Mucosa of stomach (tissue), 1 donor: Measurements from ENCODE around the gene WWTR1.

Source experiments
- H3K27me3 ChIP-seq: one replicate; pipeline ENCODE4 v1.7.0; 2013; ENCODE audit warnings: mild to moderate bottlenecking, low read length; ENCODE audit not compliant: control insufficient read depth, insufficient read depth
- H3K36me3 ChIP-seq: one replicate; pipeline ENCODE4 v1.7.0; 2013; ENCODE audit warnings: low read length; ENCODE audit not compliant: control insufficient read depth, insufficient read depth
- H3K4me1 ChIP-seq: one replicate; pipeline ENCODE4 v1.7.0; 2013; ENCODE audit warnings: mild to moderate bottlenecking, low read length; ENCODE audit not compliant: control insufficient read depth, insufficient read depth
- H3K4me3 ChIP-seq: one replicate; pipeline ENCODE4 v1.7.0; 2013; ENCODE audit warnings: low read length
- H3K9ac ChIP-seq: one replicate; pipeline ENCODE4 v1.7.0; 2013; ENCODE audit warnings: mild to moderate bottlenecking, low read length, moderate library complexity
- H3K9me3 ChIP-seq: one replicate; pipeline ENCODE4 v1.7.0; 2013; ENCODE audit warnings: mild to moderate bottlenecking, low read length, moderate library complexity; ENCODE audit not compliant: control insufficient read depth
- donor health status: Pancreatic carcinoma.

Gene WWTR1

DNA sequence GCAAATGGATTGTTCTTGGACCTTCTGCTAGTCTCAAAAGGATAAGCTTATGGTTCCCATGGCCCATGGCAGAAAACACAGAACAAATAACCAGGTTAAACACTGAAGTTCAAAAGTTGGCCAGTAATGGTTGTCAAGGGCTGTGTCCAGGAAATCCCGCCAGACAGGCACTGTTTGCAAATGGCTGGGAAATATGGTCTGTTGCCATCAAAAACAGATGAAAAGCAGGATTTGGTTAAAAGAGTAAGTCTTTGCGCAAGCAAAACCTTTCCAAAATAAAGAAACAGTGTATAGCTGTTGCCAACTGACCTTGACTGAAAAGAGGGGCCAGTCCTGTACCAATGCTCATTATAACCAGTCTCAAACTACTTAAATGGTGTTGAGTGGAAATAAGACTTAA lies 58.6 kb downstream of the WWTR1 start:
- Histone ChIP-seq H3K36me3 (no peaks in the 10 kb centered on the region), H3K9me3 (no peaks in the 10 kb centered on the region), H3K27me3 (no peaks in the 10 kb centered on the region), H3K4me3 (no peak overlapping the region), H3K4me1 (no peaks in the 10 kb centered on the region), H3K9ac (no peak overlapping the region)

- H3K4me3 ChIP-seq: no peak overlapping the region
- no peaks in the 10 kb centered on the region for H3K9me3 ChIP-seq
- H3K4me1 ChIP-seq: no peaks in the 10 kb centered on the region
- H3K9ac ChIP-seq: no peak overlapping the region
- no peaks in the 10 kb centered on the region for H3K36me3 ChIP-seq
- H3K27me3 ChIP-seq: no peaks in the 10 kb centered on the region
Observed at GRCh38 chr3:149596134-149596770, 61.6 kb downstream of the WWTR1 start.

DNA sequence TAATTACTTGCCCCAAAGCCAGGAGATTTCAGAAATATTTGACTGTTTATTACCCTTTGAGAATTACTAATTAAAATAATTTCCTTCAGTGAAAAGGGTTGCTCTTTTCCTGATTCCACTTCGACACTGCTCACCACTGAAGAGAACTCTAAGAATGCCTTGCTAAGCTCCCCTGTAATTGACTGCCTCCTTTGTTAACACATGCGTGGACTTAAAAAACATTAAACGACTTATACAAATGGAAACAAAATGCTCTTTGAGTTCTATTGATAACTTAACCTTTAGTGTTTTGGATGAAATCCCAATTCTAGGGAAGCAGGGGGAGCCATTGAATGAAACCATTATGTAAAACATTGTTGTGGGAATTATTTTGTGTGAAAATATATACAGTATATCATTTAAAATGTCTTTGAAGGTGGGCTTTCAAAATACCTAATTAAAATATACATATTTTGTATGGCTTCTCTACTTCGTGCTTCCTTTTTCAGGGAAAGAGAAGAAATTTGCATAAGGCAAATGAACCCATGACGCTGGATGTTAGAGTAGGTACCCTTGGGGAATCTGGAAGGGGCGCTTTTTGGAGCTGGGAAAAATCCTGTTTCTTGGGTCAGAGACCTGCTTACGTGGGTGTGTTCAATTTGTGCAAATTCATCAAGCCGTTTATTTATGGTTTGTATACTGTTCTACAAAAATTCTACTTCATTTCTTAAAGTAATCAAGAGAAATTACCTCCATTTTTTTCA lies 64.2 kb downstream of the WWTR1 start:
- no peaks in the 10 kb centered on the region for H3K9me3 ChIP-seq
- H3K27me3 ChIP-seq: no peaks in the 10 kb centered on the region
- H3K4me1 ChIP-seq: no peaks in the 10 kb centered on the region
- H3K4me3 ChIP-seq: no peak overlapping the region
- H3K9ac ChIP-seq: no peak overlapping the region
- no peaks in the 10 kb centered on the region for H3K36me3 ChIP-seq

DNA sequence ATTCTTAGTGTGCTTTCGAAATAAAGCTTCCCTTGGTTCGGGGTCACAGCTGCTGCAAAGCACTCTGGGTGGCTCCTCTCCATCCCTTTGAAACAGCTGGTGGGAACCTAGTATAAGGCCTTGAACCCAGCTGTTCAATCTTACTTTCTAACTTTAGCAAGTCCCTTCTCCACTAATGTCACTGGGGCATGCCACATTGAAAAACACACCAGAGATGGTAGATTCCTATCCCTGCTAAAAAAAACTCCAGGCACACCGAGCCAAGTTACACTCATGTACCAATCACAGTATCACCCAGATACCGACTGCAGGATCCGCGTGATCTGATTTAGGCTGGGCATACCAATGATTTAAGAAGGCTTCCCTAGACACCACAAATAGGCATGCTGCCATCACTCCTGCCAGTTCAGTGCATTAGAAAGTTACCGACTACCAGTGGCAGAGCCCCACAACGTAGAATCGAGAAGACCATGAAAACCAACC lies 65.0 kb downstream of the WWTR1 start:
- H3K36me3 ChIP-seq: no peaks in the 10 kb centered on the region
- no peak overlapping the region for H3K4me3 ChIP-seq
- no peak overlapping the region for H3K9ac ChIP-seq
- no peaks in the 10 kb centered on the region for H3K27me3 ChIP-seq
- no peaks in the 10 kb centered on the region for H3K4me1 ChIP-seq
- H3K9me3 ChIP-seq: no peaks in the 10 kb centered on the region

DNA sequence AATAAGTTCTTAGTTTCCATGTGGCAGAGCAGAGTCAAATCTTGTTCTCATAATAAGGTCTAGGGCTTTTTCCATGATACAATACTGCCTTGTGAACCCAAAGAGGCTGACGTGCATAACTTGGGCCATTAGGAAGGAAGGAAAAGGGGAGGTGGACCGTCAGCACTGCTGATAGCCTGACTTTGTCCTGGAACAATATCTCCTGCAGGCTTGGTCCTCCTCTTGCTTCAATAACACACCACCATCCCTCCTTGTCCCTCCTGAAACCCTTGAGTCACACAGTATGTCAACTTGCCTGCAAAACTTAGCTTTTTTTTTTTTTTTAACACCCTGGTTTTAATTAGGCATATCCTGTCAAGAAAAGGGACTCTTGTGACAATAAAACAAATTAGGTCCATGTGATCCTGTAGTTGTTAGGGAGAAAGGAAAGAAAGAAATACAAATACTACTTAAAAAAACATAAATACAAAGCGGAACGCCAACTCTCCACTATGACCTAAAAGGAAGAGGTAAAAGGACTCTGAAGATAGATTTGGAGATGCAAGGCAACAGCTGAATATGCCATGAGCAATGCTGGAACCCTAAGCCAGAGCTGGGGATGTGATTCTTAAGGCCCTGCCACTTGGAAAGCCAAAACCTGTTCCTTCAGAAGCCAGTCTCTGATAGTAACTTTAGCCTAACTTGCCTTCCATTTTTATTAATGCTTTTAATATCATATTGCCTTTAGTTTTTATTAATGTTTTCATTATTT lies 67.0 kb downstream of the WWTR1 start:
- no peak overlapping the region for H3K9ac ChIP-seq
- H3K27me3 ChIP-seq: no peaks in the 10 kb centered on the region
- no peaks in the 10 kb centered on the region for H3K9me3 ChIP-seq
- no peaks in the 10 kb centered on the region for H3K4me1 ChIP-seq
- H3K36me3 ChIP-seq: no peaks in the 10 kb centered on the region
- H3K4me3 ChIP-seq: no peak overlapping the region

DNA sequence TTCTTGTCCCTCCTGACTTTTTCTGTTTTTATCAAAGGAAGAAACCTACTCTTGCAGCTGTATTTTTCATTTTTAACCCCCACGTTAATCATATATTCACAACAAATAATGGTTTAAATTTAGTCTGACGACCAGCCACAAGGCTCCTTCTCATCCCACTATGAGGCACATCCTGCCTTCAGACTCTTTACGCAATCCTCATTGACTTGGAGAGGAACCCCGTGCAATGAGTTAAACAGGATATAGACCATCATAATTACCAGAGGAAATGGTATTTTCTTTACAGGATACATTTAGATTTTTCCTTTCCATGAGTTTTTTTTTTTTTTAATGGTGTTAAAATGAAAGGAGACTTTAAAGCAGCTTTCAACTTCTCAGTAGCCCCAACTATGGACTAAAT lies 68.5 kb downstream of the WWTR1 start:
- Histone ChIP-seq H3K27me3 (no peaks in the 10 kb centered on the region), H3K9ac (no peak overlapping the region), H3K36me3 (no peaks in the 10 kb centered on the region), H3K4me3 (no peak overlapping the region), H3K4me1 (no peaks in the 10 kb centered on the region), H3K9me3 (no peaks in the 10 kb centered on the region)

GRCh38 chr3:149588909-149589308 lies 68.9 kb downstream of the WWTR1 start:
- H3K9ac ChIP-seq: no peak overlapping the region
- no peaks in the 10 kb centered on the region for H3K27me3 ChIP-seq
- H3K4me3 ChIP-seq: no peak overlapping the region
- no peaks in the 10 kb centered on the region for H3K9me3 ChIP-seq
- no peaks in the 10 kb centered on the region for H3K36me3 ChIP-seq
- H3K4me1 ChIP-seq: no peaks in the 10 kb centered on the region

- H3K36me3 ChIP-seq: no peaks in the 10 kb centered on the region
- H3K4me3 ChIP-seq: no peak overlapping the region
- H3K9ac ChIP-seq: no peak overlapping the region
- H3K9me3 ChIP-seq: no peaks in the 10 kb centered on the region
- H3K27me3 ChIP-seq: no peaks in the 10 kb centered on the region
- H3K4me1 ChIP-seq: no peaks in the 10 kb centered on the region
Observed at GRCh38 chr3:149587383-149587782, 70.4 kb downstream of the WWTR1 start.

DNA sequence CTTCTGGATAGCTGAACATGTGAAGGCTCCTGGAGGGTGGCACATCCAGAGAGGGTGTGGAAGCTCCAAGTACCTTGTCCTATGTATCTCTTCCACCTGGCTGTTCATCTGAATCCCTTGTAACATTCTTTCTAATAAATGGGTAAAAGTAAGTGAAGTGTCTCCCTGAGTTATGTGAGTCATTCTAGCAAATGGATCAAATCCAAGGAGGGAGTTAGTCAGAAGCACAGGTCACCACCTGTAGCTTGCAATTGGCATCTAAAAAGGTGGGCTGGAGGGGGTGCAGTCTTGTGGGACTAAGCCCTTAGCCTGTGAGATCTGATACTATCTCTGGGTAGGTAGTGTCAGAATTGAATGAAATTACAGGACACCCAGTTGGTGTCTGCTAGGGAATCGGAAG lies 71.0 kb downstream of the WWTR1 start:
- H3K9me3 ChIP-seq: no peaks in the 10 kb centered on the region
- H3K9ac ChIP-seq: no peak overlapping the region
- H3K36me3 ChIP-seq: no peaks in the 10 kb centered on the region
- peaks cover 1% of the 10 kb centered on the region for H3K4me1 ChIP-seq
- no peak overlapping the region for H3K4me3 ChIP-seq
- H3K27me3 ChIP-seq: no peaks in the 10 kb centered on the region

GRCh38 chr3:149585401-149585726 lies 72.5 kb downstream of the WWTR1 start:
- H3K36me3 ChIP-seq: no peaks in the 10 kb centered on the region
- no peaks in the 10 kb centered on the region for H3K27me3 ChIP-seq
- H3K4me3 ChIP-seq: no peak overlapping the region
- no peaks in the 10 kb centered on the region for H3K9me3 ChIP-seq
- H3K9ac ChIP-seq: no peak overlapping the region
- peaks cover 5% of the 10 kb centered on the region for H3K4me1 ChIP-seq

DNA sequence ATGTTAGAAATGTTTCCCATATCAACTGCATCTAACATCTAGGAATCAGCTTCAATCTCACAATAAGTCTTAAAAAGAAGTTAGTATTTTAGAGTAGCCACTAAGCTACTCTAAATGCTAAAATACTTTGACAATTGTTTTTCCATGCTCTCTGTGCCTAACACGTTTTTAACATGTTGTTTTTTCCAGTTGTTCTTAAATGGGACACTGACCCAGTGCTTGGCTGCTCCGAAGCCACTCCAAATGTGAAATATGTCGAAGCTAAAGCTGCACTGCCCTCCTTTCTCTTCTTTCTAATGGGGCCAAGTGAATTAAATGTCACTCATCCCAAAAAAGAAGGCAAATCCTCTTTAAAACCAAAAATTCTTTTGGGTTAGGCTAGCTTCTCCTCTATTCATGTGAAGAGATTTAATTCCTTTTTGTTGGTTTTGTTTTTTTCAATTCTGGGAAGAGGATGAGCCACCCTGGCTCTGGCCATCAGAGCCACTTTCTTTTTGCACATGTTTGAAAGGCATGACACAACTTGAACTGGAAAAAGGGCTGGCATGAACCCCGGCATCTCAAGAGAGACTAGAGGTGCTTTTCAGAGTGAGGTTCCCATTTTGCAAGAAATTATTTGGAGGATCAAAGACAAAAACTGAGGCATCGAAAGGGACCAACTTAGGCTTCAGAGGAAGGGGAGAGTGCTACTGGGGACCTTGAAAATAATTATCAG lies 73.7 kb downstream of the WWTR1 start:
- H3K9ac ChIP-seq: no peak overlapping the region
- no peaks in the 10 kb centered on the region for H3K9me3 ChIP-seq
- H3K36me3 ChIP-seq: no peaks in the 10 kb centered on the region
- H3K4me1 ChIP-seq: peaks cover 5% of the 10 kb centered on the region
- no peak overlapping the region for H3K4me3 ChIP-seq
- H3K27me3 ChIP-seq: no peaks in the 10 kb centered on the region

GRCh38 chr3:149582395-149582794 lies 75.4 kb downstream of the WWTR1 start:
- H3K4me1 ChIP-seq: peaks cover 5% of the 10 kb centered on the region
- no peaks in the 10 kb centered on the region for H3K9me3 ChIP-seq
- H3K4me3 ChIP-seq: no peak overlapping the region
- H3K9ac ChIP-seq: no peak overlapping the region
- H3K36me3 ChIP-seq: no peaks in the 10 kb centered on the region
- no peaks in the 10 kb centered on the region for H3K27me3 ChIP-seq
